BJ (cell line): Measurements from ENCODE around the gene PNKD. TPM values are rescaled to one million over a fixed set of nuclear protein-coding genes. Genes with fewer than 3 reads are reported as not detected.

Experiments
- CTCF ChIA-PET: fragments of 350-600 bp; formaldehyde crosslinking; extraction: SDS; loops from one replicate; lab custom pipeline; 2021; ENCODE audit warnings: antibody characterized with exemption, inconsistent platforms; lab: Yijun Ruan, JAX
- POLR2A ChIA-PET: fragments of 300-600 bp; sonication (Branson Sonifier 250); formaldehyde crosslinking; extraction: SDS; loops from one replicate; lab custom pipeline; 2021; ENCODE audit warnings: antibody characterized with exemption; lab: Charles Lee
- DNase-seq: peaks from one replicate; pipeline ENCODE4 v3.0.0-alpha.2; 2011; ENCODE audit warnings: low read depth
- H3K27me3 ChIP-seq: 2 replicates; pipeline ENCODE4 v1.6.0; 2011; ENCODE audit warnings: low read length; ENCODE audit not compliant: control insufficient read depth, insufficient read depth
- H3K36me3 ChIP-seq: 2 replicates; pipeline ENCODE4 v1.5.1; 2011; ENCODE audit warnings: low read length; ENCODE audit not compliant: control insufficient read depth, insufficient read depth
- H3K4me3 ChIP-seq: 2 replicates; pipeline ENCODE4 v1.5.1; 2011; ENCODE audit warnings: low read depth, mild to moderate bottlenecking, control low read depth, low read length
- CTCF ChIP-seq: IDR thresholded peaks from 2 replicates; pipeline ENCODE4 v1.5.1; 2011; ENCODE audit warnings: low read depth, mild to moderate bottlenecking, control low read depth, inconsistent platforms, low read length, moderate library complexity; ENCODE audit not compliant: insufficient read depth
- polyA plus RNA-seq: library from polyadenylated mRNA; depleted of rRNA; stranded (reverse); fragments of >200 nt; gene quantifications from 2 replicates; pipeline ENCODE4 v1.2.3, GENCODE V29; 2011

The PNKD gene
- polyA plus RNA-seq, 1 experiment: 54.5 TPM

- POLR2A ChIA-PET: no interaction called here
Measured at GRCh38 chr2:218266316-218266979, 3.9 kb upstream of the PNKD start.

GRCh38 chr2:218267259-218267658 is 3.1 kb upstream of the PNKD start:
- peaks cover 33% of the 10 kb centered on the region for H3K36me3 ChIP-seq
- H3K27me3 ChIP-seq: no peaks in the 10 kb centered on the region
- DNase-seq: no peak
- ChIA-PET CTCF (interaction anchor here (1.0 to 1.6 kb wide), 2 partner anchors 8 to 543 kb away, joined by 3 read pairs; no protein-coding TSS in a partner anchor), POLR2A (no interaction called here)
- no peak for TF ChIP-seq CTCF
- no peak overlapping the region for H3K4me3 ChIP-seq

More at GRCh38 chr2:218266316-218266979, 3.9 kb upstream of the PNKD start:
- no peak overlapping the region for H3K4me3 ChIP-seq
- CTCF ChIA-PET: interaction anchor here (0.8 to 1.0 kb wide), 2 partner anchors 9 to 544 kb away, joined by 3 read pairs; no protein-coding TSS in a partner anchor
- TF ChIP-seq CTCF: no peak
- H3K27me3 ChIP-seq: no peaks in the 10 kb centered on the region
- DNase-seq: no peak
- H3K36me3 ChIP-seq: peaks cover 33% of the 10 kb centered on the region

DNA sequence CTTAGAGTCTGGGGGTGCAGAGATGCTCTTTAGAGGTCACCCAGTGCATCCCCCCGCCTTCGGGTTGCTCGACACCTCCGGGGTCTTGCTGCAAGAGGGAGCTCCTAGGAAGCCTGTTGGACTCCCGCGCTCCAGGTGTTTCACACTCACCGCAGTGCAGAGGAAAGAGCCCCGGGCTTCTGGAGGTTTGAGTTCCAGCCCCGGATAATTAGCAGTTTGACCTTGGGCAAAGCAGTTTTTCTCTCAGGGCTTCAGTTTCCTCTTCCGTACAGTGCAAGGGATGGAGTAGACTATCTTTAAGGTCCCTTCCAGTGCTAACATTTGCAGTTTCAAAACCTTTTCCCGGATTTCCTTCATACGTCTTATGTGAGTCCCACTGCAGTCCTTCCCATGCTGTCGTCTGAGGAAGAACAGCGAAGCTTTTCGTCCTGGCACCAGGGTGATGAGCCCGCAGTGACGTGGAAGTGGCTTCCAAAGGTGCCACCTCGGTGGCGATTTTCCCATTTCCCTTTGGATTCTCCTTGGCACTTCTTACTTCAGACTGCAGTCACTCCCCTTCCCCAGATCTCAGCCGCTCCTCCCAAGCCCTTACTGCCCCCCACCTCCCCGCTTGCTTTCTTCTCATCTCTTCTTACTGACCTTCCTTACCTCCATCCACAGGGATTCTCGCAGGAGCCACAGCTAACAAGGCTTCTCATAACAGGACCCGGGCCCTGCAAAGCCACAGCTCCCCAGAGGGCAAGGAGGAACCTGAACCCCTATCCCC is 585 bp downstream of the PNKD start:
- no peak for TF ChIP-seq CTCF
- ChIA-PET CTCF (interaction anchor here (0.6 to 8.1 kb wide), 13 partner anchors 9 to 131 kb away, joined by 3 to 87 read pairs (median 4); partner anchors contain the start of genes CATIP and TMBIM1), POLR2A (interaction anchor here (0.6 to 1.1 kb wide), 5 partner anchors 12 to 98 kb away, joined by 3 to 8 read pairs (median 4); no protein-coding TSS in a partner anchor)
- H3K4me3 ChIP-seq: peak overlapping the region; percentile 81
- H3K36me3 ChIP-seq: peaks cover 28% of the 10 kb centered on the region
- DNase-seq: no peak
- H3K27me3 ChIP-seq: no peaks in the 10 kb centered on the region

GRCh38 chr2:218271487-218271797 is 1.1 kb downstream of the PNKD start:
- H3K4me3 ChIP-seq: peak overlapping the region; percentile 81
- DNase-seq: no peak
- no peak for TF ChIP-seq CTCF
- ChIA-PET CTCF (interaction anchor here (0.7 to 8.1 kb wide), 15 partner anchors 9 to 195 kb away, joined by 3 to 87 read pairs (median 6); partner anchors contain the start of genes CATIP and TMBIM1), POLR2A (interaction anchor here (1.1 kb wide), 1 partner anchor 16 kb away, joined by 3 read pairs; no protein-coding TSS in a partner anchor)
- H3K27me3 ChIP-seq: no peaks in the 10 kb centered on the region
- peaks cover 26% of the 10 kb centered on the region for H3K36me3 ChIP-seq
